PC-3 (cell line): ENCODE data around the gene AFF1.

ENCODE experiments used
- CTCF ChIP-seq: fragments of 300-600 bp; sonication (generic); conservative IDR thresholded peaks from 2 replicates; pipeline ENCODE4 v1.5.1; 2017; ENCODE audit warnings: antibody characterized with exemption, low read depth, mild to moderate bottlenecking, low read length
- EZH2 ChIP-seq: fragments of 300-600 bp; sonication (generic); IDR thresholded peaks from one replicate; pipeline ENCODE4 v1.6.1; 2017; ENCODE audit warnings: antibody characterized with exemption, mild to moderate bottlenecking, low read length; ENCODE audit not compliant: unreplicated experiment
- EZH2phosphoT487 ChIP-seq: fragments of 300-600 bp; sonication (generic); IDR thresholded peaks from 2 replicates; pipeline ENCODE4 v1.6.1; 2018; ENCODE audit warnings: mild to moderate bottlenecking, antibody characterized with exemption, low read length, borderline replicate concordance

GRCh38 chr4:87002682-87003043, 67.9 kb downstream of the AFF1 start:
- TF ChIP-seq CTCF (no peak), EZH2 (no peak), EZH2phosphoT487 (no peak)
